CD4-positive, alpha-beta T cell treated with Interferon gamma for 1 hour (primary cell): Measurements from ENCODE around the gene PPEF1.
A peak's percentile ranks its signal among the peaks of the same experiment; 100 is the strongest.

Source experiments
- DNase-seq: peaks from one replicate; pipeline ENCODE4 v3.0.0-alpha.2; 2020

PPEF1 gene

GRCh38 chrX:18707426-18708049 lies at the start of gene PPEF1:
TSS of gene PPEF1 (plus strand) at chrX:18707645. CDS start at chrX:18707781, 136 bp downstream.
- no peak for DNase-seq

- DNase-seq, result no peak
Measured at GRCh38 chrX:18661273-18661672, 46.2 kb upstream of the PPEF1 start.

- DNase-seq, result no peak
Measured at GRCh38 chrX:18664947-18665346, 42.5 kb upstream of the PPEF1 start.

GRCh38 chrX:18666614-18667013 lies 40.8 kb upstream of the PPEF1 start:
- peak; percentile 21 for DNase-seq

GRCh38 chrX:18668071-18668835 lies 39.2 kb upstream of the PPEF1 start:
- DNase-seq, result no peak

GRCh38 chrX:18672008-18672407 lies 35.4 kb upstream of the PPEF1 start, which contains the start of gene RS1:
TSS of gene RS1 (minus strand) at chrX:18672108. CDS start at chrX:18672068, 40 bp downstream.
- no peak for DNase-seq

GRCh38 chrX:18674417-18674787 lies 33.0 kb upstream of the PPEF1 start:
- DNase-seq, result no peak

- peak; percentile 82 for DNase-seq
Measured at GRCh38 chrX:18674788-18675735, 32.4 kb upstream of the PPEF1 start.

GRCh38 chrX:18676050-18676449 lies 31.4 kb upstream of the PPEF1 start:
- DNase-seq, result no peak

GRCh38 chrX:18676470-18676869 lies 31.0 kb upstream of the PPEF1 start:
- no peak for DNase-seq

GRCh38 chrX:18677161-18677869 lies 30.1 kb upstream of the PPEF1 start:
- no peak for DNase-seq

GRCh38 chrX:18681996-18682395 lies 25.4 kb upstream of the PPEF1 start:
- DNase-seq, result no peak

GRCh38 chrX:18682979-18683387 lies 24.5 kb upstream of the PPEF1 start:
- DNase-seq, result no peak

- no peak for DNase-seq
Measured at GRCh38 chrX:18687856-18688495, 19.5 kb upstream of the PPEF1 start.

- DNase-seq, result no peak
Measured at GRCh38 chrX:18691431-18691830, 16.0 kb upstream of the PPEF1 start.

GRCh38 chrX:18692541-18692940 lies 14.9 kb upstream of the PPEF1 start:
- DNase-seq, result no peak

GRCh38 chrX:18696653-18697052 lies 10.8 kb upstream of the PPEF1 start:
- no peak for DNase-seq

GRCh38 chrX:18698737-18699650 lies 8.5 kb upstream of the PPEF1 start:
- no peak for DNase-seq

GRCh38 chrX:18701621-18702361 lies 5.7 kb upstream of the PPEF1 start:
- DNase-seq, result no peak
